Erythroblast (primary cell): ENCODE data around the gene YAP1.

Experiments used
- GATA1 ChIP-seq: IDR thresholded peaks from 2 replicates; pipeline ENCODE4 v1.6.1; 2011; ENCODE audit warnings: low read depth, mild to moderate bottlenecking, control low read depth, low read length, moderate library complexity
- POLR2A ChIP-seq: IDR thresholded peaks from 2 replicates; pipeline ENCODE4 v1.6.1; 2011; ENCODE audit warnings: mild to moderate bottlenecking, low read length

- TF ChIP-seq POLR2A (no peak), GATA1 (no peak)
These were observed 38.5 kb upstream of the YAP1 start for GRCh38 chr11:102071497-102072472.
